ENCODE results near the gene SH3BGRL2. TPM values are rescaled to one million over a fixed set of nuclear protein-coding genes. Genes with fewer than 3 reads are reported as not detected.

The SH3BGRL2 gene
- total and polyA plus RNA-seq, 2 of the 8 experiments (the other 6 are each of a cell fraction or from before 2014, with no cell fraction given), result 6.0 to 20.3 TPM

DNA sequence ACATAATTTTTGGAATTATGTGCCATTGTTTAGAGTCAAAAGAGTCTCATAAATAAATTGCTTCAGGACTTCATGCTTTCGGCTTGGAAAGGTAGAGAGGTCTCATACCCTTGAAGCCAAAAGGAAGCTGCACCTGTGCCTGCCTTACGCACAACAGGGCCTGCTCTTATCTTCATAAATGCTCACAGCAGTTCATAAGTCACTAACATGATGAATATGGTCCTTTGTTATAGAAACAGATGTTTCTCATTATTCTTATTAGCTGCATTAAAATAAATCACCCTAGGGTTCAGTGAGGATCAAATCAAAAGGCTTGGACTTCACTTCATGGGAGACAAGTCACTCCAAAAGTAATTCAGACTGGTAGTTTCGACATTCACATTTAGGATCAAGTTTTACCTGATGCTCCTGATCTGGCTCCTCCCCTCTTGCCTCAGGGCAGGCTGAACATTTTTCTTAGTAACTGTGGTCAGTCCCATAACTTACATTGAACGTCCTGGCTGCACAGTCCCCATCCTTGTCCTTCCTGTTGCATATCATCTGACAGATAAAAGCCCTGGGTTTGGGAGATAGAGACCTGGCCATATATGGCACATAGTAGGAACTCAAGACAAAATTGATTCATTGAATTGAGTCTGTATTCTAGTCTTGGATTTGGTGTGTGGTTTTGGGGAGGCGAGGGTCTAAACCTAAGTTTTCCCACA lies 20.7 kb upstream of the SH3BGRL2 start (continued):
- no peak for TF ChIP-seq TBP (IDR thresholded peaks at IDR 0.05; ENCODE audit: low read depth, low read length)
- no peak for TF ChIP-seq SIN3A (conservative IDR thresholded peaks at IDR 0.05 in 1 of 2, IDR thresholded peaks at IDR 0.05 in 1 of 2; ENCODE audit: low read depth in 1 of 2, low read length in 2 of 2)
- TF ChIP-seq ASH2L (IDR thresholded peaks at IDR 0.05; ENCODE audit: low read length), result no peak
- no peak for TF ChIP-seq NANOG (IDR thresholded peaks at IDR 0.05; ENCODE audit: insufficient read depth, low read depth, low read length, poor library complexity, severe bottlenecking)
- TF ChIP-seq, protein P1, sequence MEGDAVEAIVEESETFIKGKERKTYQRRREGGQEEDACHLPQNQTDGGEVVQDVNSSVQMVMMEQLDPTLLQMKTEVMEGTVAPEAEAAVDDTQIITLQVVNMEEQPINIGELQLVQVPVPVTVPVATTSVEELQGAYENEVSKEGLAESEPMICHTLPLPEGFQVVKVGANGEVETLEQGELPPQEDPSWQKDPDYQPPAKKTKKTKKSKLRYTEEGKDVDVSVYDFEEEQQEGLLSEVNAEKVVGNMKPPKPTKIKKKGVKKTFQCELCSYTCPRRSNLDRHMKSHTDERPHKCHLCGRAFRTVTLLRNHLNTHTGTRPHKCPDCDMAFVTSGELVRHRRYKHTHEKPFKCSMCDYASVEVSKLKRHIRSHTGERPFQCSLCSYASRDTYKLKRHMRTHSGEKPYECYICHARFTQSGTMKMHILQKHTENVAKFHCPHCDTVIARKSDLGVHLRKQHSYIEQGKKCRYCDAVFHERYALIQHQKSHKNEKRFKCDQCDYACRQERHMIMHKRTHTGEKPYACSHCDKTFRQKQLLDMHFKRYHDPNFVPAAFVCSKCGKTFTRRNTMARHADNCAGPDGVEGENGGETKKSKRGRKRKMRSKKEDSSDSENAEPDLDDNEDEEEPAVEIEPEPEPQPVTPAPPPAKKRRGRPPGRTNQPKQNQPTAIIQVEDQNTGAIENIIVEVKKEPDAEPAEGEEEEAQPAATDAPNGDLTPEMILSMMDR (IDR thresholded peaks at IDR 0.05; ENCODE audit: control extremely low read depth in 1 of 3, insufficient read depth in 1 of 3, low read depth in 1 of 3, low read length in 3 of 3), result no peak
- no peak for TF ChIP-seq POU5F1 (IDR thresholded peaks at IDR 0.05; ENCODE audit: low read depth, low read length)
- TF ChIP-seq RBBP5 (IDR thresholded peaks at IDR 0.05; ENCODE audit: borderline replicate concordance, low read depth, low read length), result no peak

Data from H1 (cell line).